Gastroesophageal sphincter (tissue), 3 donors: ENCODE results near the gene ETFB.

ENCODE experiments used
- POLR2A ChIP-seq, 2 donors: fragments of 450-650 bp; IDR thresholded peaks; one replicate each; pipeline ENCODE4 v1.6.1; 2017; ENCODE audit warnings: antibody characterized with exemption in 2 of 2, mild to moderate bottlenecking in 2 of 2, moderate library complexity in 1 of 2
- POLR2AphosphoS5 ChIP-seq: sonication (generic); formaldehyde crosslinking; IDR thresholded peaks from one replicate; pipeline ENCODE4 v1.6.1; 2017; ENCODE audit warnings: antibody characterized with exemption
- TF ChIP-seq, protein P1 (sequence below), 4 experiments: fragments of 200-600 bp in 2 of 4; fragments of 450-650 bp in 2 of 4; sonication (generic) in 1 of 4; IDR thresholded peaks; one replicate each; pipeline ENCODE4 v1.5.1; 2017 to 2019; ENCODE audit warnings: antibody characterized with exemption in 4 of 4, mild to moderate bottlenecking in 2 of 4, moderate library complexity in 2 of 4

DNA sequence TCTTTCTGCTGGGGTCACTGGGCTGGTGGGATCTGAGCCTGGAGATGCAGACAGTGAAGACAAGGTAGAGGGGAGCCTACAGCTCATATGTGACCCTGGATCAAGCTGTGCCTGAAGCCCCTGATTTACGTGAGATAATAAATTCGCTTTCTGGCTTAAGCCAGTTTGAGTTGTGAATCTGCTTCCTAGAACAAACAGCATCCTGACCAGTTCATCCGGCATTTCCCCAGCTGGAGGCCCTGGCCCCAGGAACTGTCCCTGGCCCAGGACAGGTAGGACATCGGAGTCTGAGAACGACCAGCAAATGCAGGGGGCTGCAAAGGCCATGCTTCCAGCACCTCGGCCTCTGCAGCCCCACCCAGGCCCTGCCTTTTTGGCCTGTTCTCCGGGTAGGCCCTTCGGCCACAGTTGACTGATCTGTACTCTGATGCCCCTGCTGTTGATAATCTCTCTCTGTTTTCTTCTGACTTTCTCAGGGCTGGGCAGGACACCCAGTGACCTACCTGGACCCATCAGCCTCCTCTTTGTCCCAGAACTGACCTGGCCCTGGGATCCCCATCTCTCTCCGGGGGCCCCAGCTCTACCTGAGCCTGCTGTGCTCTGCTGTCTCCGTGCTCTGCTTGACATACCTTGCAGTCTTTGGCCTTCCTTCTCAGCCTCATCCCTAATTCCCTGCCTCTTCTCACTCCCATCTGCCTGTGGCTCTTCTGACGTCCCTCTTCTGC lies 14.8 kb downstream of the ETFB start:
- TF ChIP-seq, protein P1, sequence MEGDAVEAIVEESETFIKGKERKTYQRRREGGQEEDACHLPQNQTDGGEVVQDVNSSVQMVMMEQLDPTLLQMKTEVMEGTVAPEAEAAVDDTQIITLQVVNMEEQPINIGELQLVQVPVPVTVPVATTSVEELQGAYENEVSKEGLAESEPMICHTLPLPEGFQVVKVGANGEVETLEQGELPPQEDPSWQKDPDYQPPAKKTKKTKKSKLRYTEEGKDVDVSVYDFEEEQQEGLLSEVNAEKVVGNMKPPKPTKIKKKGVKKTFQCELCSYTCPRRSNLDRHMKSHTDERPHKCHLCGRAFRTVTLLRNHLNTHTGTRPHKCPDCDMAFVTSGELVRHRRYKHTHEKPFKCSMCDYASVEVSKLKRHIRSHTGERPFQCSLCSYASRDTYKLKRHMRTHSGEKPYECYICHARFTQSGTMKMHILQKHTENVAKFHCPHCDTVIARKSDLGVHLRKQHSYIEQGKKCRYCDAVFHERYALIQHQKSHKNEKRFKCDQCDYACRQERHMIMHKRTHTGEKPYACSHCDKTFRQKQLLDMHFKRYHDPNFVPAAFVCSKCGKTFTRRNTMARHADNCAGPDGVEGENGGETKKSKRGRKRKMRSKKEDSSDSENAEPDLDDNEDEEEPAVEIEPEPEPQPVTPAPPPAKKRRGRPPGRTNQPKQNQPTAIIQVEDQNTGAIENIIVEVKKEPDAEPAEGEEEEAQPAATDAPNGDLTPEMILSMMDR (IDR thresholded peaks at IDR 0.05) = no peak
- no peak for TF ChIP-seq POLR2A (IDR thresholded peaks at IDR 0.05)
- no peak for TF ChIP-seq POLR2AphosphoS5
